ENCODE measurements around the gene BLTP3A. TPM values are rescaled to one million over a fixed set of nuclear protein-coding genes. Genes with fewer than 3 reads are reported as not detected.

The BLTP3A gene, protein sequence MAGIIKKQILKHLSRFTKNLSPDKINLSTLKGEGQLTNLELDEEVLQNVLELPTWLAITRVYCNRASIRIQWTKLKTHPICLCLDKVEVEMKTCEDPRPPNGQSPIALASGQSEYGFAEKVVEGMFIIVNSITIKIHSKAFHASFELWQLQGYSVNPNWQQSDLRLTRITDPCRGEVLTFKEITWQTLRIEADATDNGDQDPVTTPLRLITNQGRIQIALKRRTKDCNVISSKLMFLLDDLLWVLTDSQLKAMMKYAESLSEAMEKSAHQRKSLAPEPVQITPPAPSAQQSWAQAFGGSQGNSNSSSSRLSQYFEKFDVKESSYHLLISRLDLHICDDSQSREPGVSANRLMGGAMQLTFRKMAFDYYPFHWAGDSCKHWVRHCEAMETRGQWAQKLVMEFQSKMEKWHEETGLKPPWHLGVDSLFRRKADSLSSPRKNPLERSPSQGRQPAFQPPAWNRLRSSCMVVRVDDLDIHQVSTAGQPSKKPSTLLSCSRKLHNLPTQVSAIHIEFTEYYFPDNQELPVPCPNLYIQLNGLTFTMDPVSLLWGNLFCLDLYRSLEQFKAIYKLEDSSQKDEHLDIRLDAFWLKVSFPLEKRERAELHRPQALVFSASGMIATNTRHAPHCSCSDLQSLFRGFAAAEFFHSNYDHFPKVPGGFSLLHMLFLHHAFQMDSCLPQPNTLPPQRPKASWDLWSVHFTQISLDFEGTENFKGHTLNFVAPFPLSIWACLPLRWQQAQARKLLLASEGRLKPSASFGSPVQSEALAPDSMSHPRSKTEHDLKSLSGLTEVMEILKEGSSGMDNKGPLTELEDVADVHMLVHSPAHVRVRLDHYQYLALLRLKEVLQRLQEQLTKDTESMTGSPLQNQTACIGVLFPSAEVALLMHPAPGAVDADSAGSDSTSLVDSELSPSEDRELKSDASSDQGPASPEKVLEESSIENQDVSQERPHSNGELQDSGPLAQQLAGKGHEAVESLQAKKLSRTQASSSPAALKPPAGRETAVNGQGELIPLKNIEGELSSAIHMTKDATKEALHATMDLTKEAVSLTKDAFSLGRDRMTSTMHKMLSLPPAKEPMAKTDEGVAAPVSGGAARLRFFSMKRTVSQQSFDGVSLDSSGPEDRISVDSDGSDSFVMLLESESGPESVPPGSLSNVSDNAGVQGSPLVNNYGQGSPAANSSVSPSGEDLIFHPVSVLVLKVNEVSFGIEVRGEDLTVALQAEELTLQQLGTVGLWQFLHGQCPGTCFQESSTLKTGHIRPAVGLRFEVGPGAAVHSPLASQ (N-terminal part only)
- total RNA-seq, result 4.4 and 5.3 TPM in 2 replicates

DNA sequence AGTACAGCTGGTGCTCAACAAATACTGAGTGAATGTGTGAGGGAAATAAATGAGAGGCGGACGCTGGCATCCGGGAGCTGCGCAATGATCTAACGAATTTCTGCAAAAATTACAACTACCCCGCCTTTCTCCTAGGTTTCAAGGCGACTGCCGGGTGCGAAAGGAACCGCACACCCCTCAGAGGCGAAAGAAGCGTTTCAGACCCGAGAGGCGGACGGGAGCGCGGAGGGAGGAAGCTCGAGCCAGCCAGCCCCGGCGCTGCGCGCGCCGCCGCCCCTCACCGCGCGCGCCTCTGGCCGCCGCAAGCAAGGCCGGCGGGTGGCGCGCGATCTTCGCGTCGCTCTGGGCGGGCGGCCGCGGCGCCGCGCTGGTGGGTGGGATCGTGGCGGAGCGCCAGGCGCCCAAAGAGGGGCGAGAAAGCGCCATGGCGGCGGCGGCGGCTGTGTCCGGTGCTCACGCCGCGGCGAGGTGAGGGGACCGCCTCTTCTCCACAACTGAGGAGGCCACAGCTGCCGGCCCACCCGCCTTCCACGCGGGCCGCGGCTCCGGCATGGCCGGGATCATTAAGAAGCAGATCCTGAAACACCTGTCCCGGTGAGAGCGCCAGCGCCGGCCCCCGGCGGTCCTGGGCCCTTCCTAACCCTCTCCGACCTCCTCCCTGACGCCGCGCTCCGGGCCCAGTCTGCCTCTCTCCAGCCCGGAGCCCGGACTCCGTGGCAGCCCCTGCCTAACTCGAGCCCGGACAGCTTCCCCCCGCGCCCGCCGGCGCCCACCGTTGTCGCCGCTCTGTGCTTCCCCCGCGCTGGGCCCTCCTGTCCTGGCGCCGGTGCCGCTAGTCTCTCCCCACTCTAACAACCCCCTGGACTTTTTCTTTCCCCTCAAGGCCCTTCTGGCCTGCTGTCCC, at the start of gene BLTP3A:
Gene BLTP3A, plus strand, starts transcription at position 383 of the 904 bp plus-strand sequence. Its CDS starts 168 bp downstream, at position 551.

Other genes with a start within 250 kb of the BLTP3A start
- gene SPDEF, start 235.8 kb upstream of the BLTP3A start, total RNA-seq, result under 0.01 TPM in 1 of 2 replicates, not detected in the other
- 39.4 and 45.2 TPM in 2 replicates for gene ILRUN, start 95.3 kb upstream of the BLTP3A start, total RNA-seq
- 49.7 and 61.6 TPM in 2 replicates for gene SNRPC, start 34.6 kb upstream of the BLTP3A start, total RNA-seq
- gene TAF11, start 96.0 kb downstream of the BLTP3A start, total RNA-seq, result 15.7 and 18.7 TPM in 2 replicates
- gene ANKS1A, start 97.2 kb downstream of the BLTP3A start, total RNA-seq, result 5.9 and 7.5 TPM in 2 replicates